GM12801 (cell line): ENCODE measurements around the gene CCDC12.

Source experiments
- TF ChIP-seq, protein P1 (sequence below): IDR thresholded peaks from one replicate; pipeline ENCODE4 v1.5.1; 2011; ENCODE audit warnings: control low read depth; ENCODE audit not compliant: insufficient read length; ENCODE audit errors: extremely low read depth

CCDC12 gene

DNA sequence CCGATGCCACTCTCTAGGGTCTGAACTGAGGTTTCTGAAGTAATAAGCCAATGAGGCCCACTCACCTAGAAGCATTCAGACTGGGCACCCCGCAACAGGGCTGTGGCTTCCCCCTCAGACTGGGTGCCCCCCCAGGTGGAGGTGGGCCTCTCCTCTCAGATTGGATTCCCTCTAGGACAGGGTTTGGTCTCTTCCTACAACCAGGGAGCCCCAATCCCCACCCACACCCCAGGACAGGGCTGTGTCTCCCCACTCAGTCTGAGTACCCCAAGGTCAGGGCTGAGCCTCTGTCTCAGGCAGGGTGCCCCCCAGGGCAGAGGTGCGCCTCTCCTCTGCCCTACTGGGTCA, 71.4 kb downstream of the CCDC12 start:
- TF ChIP-seq, protein P1, sequence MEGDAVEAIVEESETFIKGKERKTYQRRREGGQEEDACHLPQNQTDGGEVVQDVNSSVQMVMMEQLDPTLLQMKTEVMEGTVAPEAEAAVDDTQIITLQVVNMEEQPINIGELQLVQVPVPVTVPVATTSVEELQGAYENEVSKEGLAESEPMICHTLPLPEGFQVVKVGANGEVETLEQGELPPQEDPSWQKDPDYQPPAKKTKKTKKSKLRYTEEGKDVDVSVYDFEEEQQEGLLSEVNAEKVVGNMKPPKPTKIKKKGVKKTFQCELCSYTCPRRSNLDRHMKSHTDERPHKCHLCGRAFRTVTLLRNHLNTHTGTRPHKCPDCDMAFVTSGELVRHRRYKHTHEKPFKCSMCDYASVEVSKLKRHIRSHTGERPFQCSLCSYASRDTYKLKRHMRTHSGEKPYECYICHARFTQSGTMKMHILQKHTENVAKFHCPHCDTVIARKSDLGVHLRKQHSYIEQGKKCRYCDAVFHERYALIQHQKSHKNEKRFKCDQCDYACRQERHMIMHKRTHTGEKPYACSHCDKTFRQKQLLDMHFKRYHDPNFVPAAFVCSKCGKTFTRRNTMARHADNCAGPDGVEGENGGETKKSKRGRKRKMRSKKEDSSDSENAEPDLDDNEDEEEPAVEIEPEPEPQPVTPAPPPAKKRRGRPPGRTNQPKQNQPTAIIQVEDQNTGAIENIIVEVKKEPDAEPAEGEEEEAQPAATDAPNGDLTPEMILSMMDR: no peak

DNA sequence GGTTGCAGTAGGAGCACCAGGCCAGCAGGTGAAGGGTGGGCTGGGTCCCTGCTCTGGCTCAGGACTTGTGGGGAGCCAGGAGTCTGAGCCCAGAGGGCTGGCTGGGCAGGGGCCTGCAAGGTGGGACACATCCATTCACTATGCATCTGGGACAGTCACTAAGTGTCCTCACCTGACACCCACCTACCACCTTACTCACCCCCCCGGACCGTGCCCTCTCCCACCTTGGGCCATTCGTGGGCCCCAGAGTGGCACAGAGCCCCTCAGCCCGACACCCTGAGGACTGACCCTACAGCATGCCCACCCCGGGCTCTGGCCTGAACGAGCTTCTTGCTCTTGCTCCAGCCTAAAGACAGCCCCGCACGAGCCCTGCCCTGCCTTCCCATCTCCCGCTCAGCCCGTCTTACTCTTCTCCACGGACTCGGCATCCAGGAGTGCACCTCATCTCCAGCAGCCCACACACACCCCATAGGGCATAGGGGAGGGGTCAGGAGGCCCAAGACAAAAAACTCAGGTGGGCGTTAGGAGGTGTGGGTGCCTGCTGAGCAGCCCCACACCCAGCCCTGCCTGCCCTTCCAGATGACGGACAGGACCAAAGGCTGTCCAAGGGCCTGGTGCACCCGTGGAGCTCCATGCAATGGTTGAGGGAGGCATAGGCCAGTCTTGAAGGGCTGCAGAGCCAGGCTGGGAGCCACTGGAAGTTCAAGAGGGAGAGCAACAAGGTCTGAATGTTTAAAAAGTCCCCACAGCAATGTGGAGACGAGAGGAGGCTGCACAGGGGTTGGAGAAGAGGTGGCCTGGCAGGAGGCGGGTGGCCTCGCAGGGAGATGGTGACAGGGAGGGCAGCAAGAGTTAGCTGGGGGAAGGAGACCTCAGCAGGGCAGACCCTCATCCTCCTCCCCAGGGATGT, 72.0 kb downstream of the CCDC12 start:
- TF ChIP-seq, protein P1: no peak

GRCh38 chr3:46903341-46904302, 72.9 kb downstream of the CCDC12 start:
- TF ChIP-seq, protein P1: no peak

- TF ChIP-seq, protein P1: no peak
Observed at GRCh38 chr3:46902188-46902631, 74.3 kb downstream of the CCDC12 start.

- TF ChIP-seq, protein P1: no peak
Observed at GRCh38 chr3:46901591-46902187, 74.9 kb downstream of the CCDC12 start.

GRCh38 chr3:46901061-46901460, 75.5 kb downstream of the CCDC12 start:
- TF ChIP-seq, protein P1: no peak

DNA sequence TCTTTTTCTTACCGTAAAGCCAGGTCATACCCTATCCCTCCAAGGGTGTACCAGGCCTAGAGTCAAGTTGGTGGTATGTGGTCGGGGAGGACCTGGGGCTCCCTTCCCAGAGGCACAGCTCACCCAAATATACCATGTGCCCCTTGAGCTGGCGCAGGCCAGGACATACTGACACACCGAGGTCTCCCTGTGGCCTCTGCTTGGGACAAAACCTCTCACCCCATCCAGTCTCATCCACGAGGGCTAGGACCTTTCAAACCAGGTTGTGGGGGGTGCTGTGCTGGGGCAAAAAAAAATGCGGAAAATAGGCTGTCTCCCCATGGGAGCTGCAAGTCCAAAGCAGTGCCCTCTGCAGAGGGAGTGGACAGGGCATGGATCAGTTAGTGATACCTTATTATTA, 76.2 kb downstream of the CCDC12 start:
- TF ChIP-seq, protein P1: no peak
